HCT116 (cell line): ENCODE data around the gene PRXL2C. TPM values are rescaled to one million over a fixed set of nuclear protein-coding genes. Genes with fewer than 3 reads are reported as not detected.

Experiments
- ATAC-seq: fragments of 200-7000 bp; cut with Tn5 transposase; 2 replicates; pipeline ENCODE4 v1.9.1; 2020; ENCODE audit warnings: mild to moderate bottlenecking, moderate library complexity
- BruUV-seq: library from RNA; stranded (reverse); fragments of 400-500 nt; replicated peaks from 2 replicates; lab custom pipeline; 2021; lab: Mats Ljungman, UMichigan
- CTCF ChIA-PET: fragments of 300-600 bp; sonication (Branson Sonifier 250); formaldehyde crosslinking; loops from one replicate; lab custom pipeline; 2021; ENCODE audit warnings: antibody characterized with exemption; lab: Charles Lee
- POLR2A ChIA-PET: fragments of 300-600, 350-600 bp; sonication (Branson Sonifier 250); formaldehyde crosslinking; loops from one replicate; lab custom pipeline; 2021; ENCODE audit warnings: antibody characterized with exemption; lab: Charles Lee
- RAD21 ChIA-PET, 2 experiments: fragments of 300-600 bp; sonication (Branson Sonifier 250); formaldehyde crosslinking; loops; one replicate each; lab custom pipeline; 2023; ENCODE audit warnings: low total read pairs in 2 of 2; ENCODE audit not compliant: uncharacterized antibody in 2 of 2, unreplicated experiment in 2 of 2, low non-redundant PET in 1 of 2; lab: Charles Lee
- DNase-seq: peaks from one replicate; pipeline ENCODE4 v3.0.0-alpha.2; 2010; ENCODE audit warnings: low read depth, low spot score
- H2AFZ ChIP-seq: fragments of 200-600 bp; shearing (Covaris generic), sonication (generic); 2 replicates; pipeline ENCODE4 v1.6.1; 2017; ENCODE audit warnings: low read depth, mixed run types, mixed read lengths, antibody characterized with exemption, low read length; ENCODE audit not compliant: poor library complexity, severe bottlenecking
- H3K27ac ChIP-seq: 2 replicates; pipeline ENCODE4 v1.5.1; 2012; ENCODE audit warnings: low read depth, low read length
- H3K27me3 ChIP-seq: fragments of 200-600 bp; sonication (generic); 2 replicates; pipeline ENCODE4 v1.6.1; 2016; ENCODE audit warnings: mixed run types, low read length, mixed read lengths; ENCODE audit not compliant: insufficient read depth
- H3K36me3 ChIP-seq, 2 experiments: fragments of 200-500 bp in 1 of 2; fragments of 200-600 bp in 1 of 2; sonication (Bioruptor generic) in 1 of 2; sonication (generic) in 1 of 2; 2 replicates each; pipeline versions ENCODE4 v1.5.1 to v1.6.1; 2014 to 2016; ENCODE audit warnings: low read length in 2 of 2, inconsistent platforms in 1 of 2, mixed read lengths in 1 of 2, mixed run types in 1 of 2; ENCODE audit not compliant: insufficient read depth in 2 of 2, control insufficient read depth in 1 of 2
- H3K4me1 ChIP-seq, 2 experiments: fragments of 200-600 bp in 1 of 2; sonication (generic) in 1 of 2; 2 replicates each; pipeline versions ENCODE4 v1.5.1 to v1.6.1; 2012 to 2017; ENCODE audit warnings: low read length in 2 of 2, inconsistent platforms in 1 of 2, mild to moderate bottlenecking in 1 of 2, mixed read lengths in 1 of 2, mixed run types in 1 of 2, moderate library complexity in 1 of 2; ENCODE audit not compliant: insufficient read depth in 2 of 2, control insufficient read depth in 1 of 2
- H3K4me2 ChIP-seq: fragments of 200-600 bp; sonication (generic); 2 replicates; pipeline ENCODE4 v1.6.1; 2017; ENCODE audit warnings: mixed run types, low read length, mixed read lengths
- H3K4me3 ChIP-seq, 2 experiments: fragments of 200-600 bp in 1 of 2; sonication (generic) in 1 of 2; replicated peaks in 1 of 2; 2 replicates each; pipeline ENCODE4 v1.5.1; 2011 to 2016; ENCODE audit warnings: low read length in 2 of 2, control low read depth in 1 of 2, low read depth in 1 of 2, mild to moderate bottlenecking in 1 of 2, mixed read lengths in 1 of 2, mixed run types in 1 of 2
- H3K79me2 ChIP-seq: fragments of 200-600 bp; sonication (generic); 2 replicates; pipeline ENCODE4 v1.6.1; 2017; ENCODE audit warnings: mild to moderate bottlenecking, mixed run types, low read length, moderate library complexity, mixed read lengths; ENCODE audit not compliant: insufficient read depth
- H3K9ac ChIP-seq: fragments of 200-600 bp; sonication (generic); 2 replicates; pipeline ENCODE4 v1.6.1; 2016; ENCODE audit warnings: low read length, mixed read lengths
- H3K9me2 ChIP-seq: fragments of 200-600 bp; sonication (generic), shearing (Covaris generic); 2 replicates; pipeline ENCODE4 v1.6.1; 2017; ENCODE audit warnings: mixed run types, mild to moderate bottlenecking, moderate library complexity; ENCODE audit not compliant: insufficient read depth
- H3K9me3 ChIP-seq, 2 experiments: fragments of 200-500 bp in 1 of 2; fragments of 200-600 bp in 1 of 2; sonication (Bioruptor generic) in 1 of 2; sonication (generic) in 1 of 2; 2 replicates each; pipeline ENCODE4 v1.6.1; 2014 to 2017; ENCODE audit warnings: low read length in 2 of 2, mixed read lengths in 2 of 2, inconsistent platforms in 1 of 2, low read depth in 1 of 2, mild to moderate bottlenecking in 1 of 2, mixed run types in 1 of 2, moderate library complexity in 1 of 2; ENCODE audit not compliant: control insufficient read depth in 1 of 2, insufficient read depth in 1 of 2
- H4K20me1 ChIP-seq: fragments of 200-600 bp; sonication (generic), shearing (Covaris generic); 2 replicates; pipeline ENCODE4 v1.6.1; 2017; ENCODE audit warnings: mixed run types, mild to moderate bottlenecking, moderate library complexity; ENCODE audit not compliant: insufficient read depth
- ATF3 ChIP-seq: IDR thresholded peaks from 2 replicates; pipeline ENCODE4 v1.6.1; 2012
- CBX3 ChIP-seq: IDR thresholded peaks from 2 replicates; pipeline ENCODE4 v1.6.1; 2012; ENCODE audit warnings: low read depth
- CEBPB ChIP-seq: IDR thresholded peaks from 2 replicates; pipeline ENCODE4 v1.6.1; 2012; ENCODE audit warnings: low read depth
- CTCF ChIP-seq, 3 experiments: fragments of 200-600 bp in 1 of 3; sonication (generic) in 1 of 3; IDR thresholded peaks in 2 of 3; conservative IDR thresholded peaks in 1 of 3; 2 replicates each; pipeline ENCODE4 v1.5.1; 2012 to 2017; ENCODE audit warnings: low read depth in 2 of 3, low read length in 2 of 3, antibody characterized with exemption in 1 of 3, borderline replicate concordance in 1 of 3, control low read depth in 1 of 3, mild to moderate bottlenecking in 1 of 3, mixed read lengths in 1 of 3, mixed run types in 1 of 3, moderate library complexity in 1 of 3; ENCODE audit not compliant: insufficient read depth in 1 of 3
- EGR1 ChIP-seq: IDR thresholded peaks from 2 replicates; pipeline ENCODE4 v1.6.1; 2012; ENCODE audit warnings: low read depth
- ELF1 ChIP-seq: IDR thresholded peaks from 2 replicates; pipeline ENCODE4 v1.6.1; 2012; ENCODE audit warnings: low read depth, borderline replicate concordance
- EZH2phosphoT487 ChIP-seq: fragments of 200-600 bp; IDR thresholded peaks from 2 replicates; pipeline ENCODE4 v1.6.1; 2018; ENCODE audit warnings: antibody characterized with exemption, borderline replicate concordance
- FOSL1 ChIP-seq: IDR thresholded peaks from 2 replicates; pipeline ENCODE4 v1.6.1; 2012; ENCODE audit warnings: low read depth
- JUND ChIP-seq: IDR thresholded peaks from 2 replicates; pipeline ENCODE4 v1.6.1; 2012
- MAX ChIP-seq: IDR thresholded peaks from 2 replicates; pipeline ENCODE4 v1.6.1; 2012
- POLR2AphosphoS5 ChIP-seq: IDR thresholded peaks from 2 replicates; pipeline ENCODE4 v1.6.1; 2011; ENCODE audit warnings: mild to moderate bottlenecking, low read depth, low read length, moderate library complexity
- RAD21 ChIP-seq: IDR thresholded peaks from 2 replicates; pipeline ENCODE4 v1.6.1; 2012; ENCODE audit warnings: low read depth, mild to moderate bottlenecking
- REST ChIP-seq: IDR thresholded peaks from 2 replicates; pipeline ENCODE4 v1.6.1; 2012; ENCODE audit warnings: low read depth
- SIN3A ChIP-seq: IDR thresholded peaks from 2 replicates; pipeline ENCODE4 v1.6.1; 2012; ENCODE audit warnings: low read depth
- SP1 ChIP-seq: IDR thresholded peaks from 2 replicates; pipeline ENCODE4 v1.6.1; 2012; ENCODE audit warnings: low read depth
- SRF ChIP-seq: IDR thresholded peaks from 2 replicates; pipeline ENCODE4 v1.6.1; 2012; ENCODE audit warnings: low read depth
- TCF7L2 ChIP-seq: IDR thresholded peaks from 2 replicates; pipeline ENCODE4 v1.7.0; 2011; ENCODE audit warnings: borderline replicate concordance, inconsistent platforms; ENCODE audit not compliant: insufficient read depth, insufficient read length; ENCODE audit errors: extremely low read depth
- YY1 ChIP-seq: IDR thresholded peaks from 2 replicates; pipeline ENCODE4 v1.6.1; 2011; ENCODE audit warnings: low read length, low read depth, moderate library complexity, mild to moderate bottlenecking; ENCODE audit not compliant: insufficient replicate concordance; ENCODE audit errors: extremely low read depth
- intact Hi-C: fragments of 100-400 bp; cut with micrococcal nuclease; formaldehyde crosslinking; loops from 2 replicates; pipeline ENCODE4 v1.10.0; 2022
- total RNA-seq: library from RNA; stranded (reverse); gene quantifications from one replicate; pipeline ENCODE4 v1.2.1, GENCODE V29; 2021; ENCODE audit not compliant: unreplicated experiment

Gene PRXL2C
- total RNA-seq, 1 experiment from 2014 or later = 10.4 TPM

- TF ChIP-seq TCF7L2 (no peak), CEBPB (no peak), RAD21 (no peak), ATF3 (no peak), SRF (no peak), SIN3A (no peak)
Observed at GRCh38 chr9:96644137-96644536, 11.0 kb downstream of the PRXL2C start (continued).

- Histone ChIP-seq H2AFZ (no peak overlapping the region), H3K4me3 (no peak overlapping the region), H3K4me1 (no peaks in the 10 kb centered on the region), H3K9me2 (no peaks in the 10 kb centered on the region), H3K27me3 (no peaks in the 10 kb centered on the region), H3K27ac (no peak overlapping the region), H4K20me1 (no peaks in the 10 kb centered on the region), H3K9me3 (no peaks in the 10 kb centered on the region), H3K36me3 (no peaks in the 10 kb centered on the region), H3K79me2 (no peaks in the 10 kb centered on the region), H3K4me2 (no peak overlapping the region), H3K9ac (no peak overlapping the region)
- intact Hi-C loops = no loop called here
- BruUV-seq = no TSS peak
- TF ChIP-seq RAD21 = no peak
- TF ChIP-seq CTCF (IDR thresholded peaks at IDR 0.05 in 2 of 3, conservative IDR thresholded peaks at IDR 0.05 in 1 of 3; ENCODE audit: borderline replicate concordance in 1 of 3, insufficient read depth in 1 of 3, low read depth in 2 of 3, low read length in 2 of 3) = no peak
- no peak for TF ChIP-seq SP1
- no peak for TF ChIP-seq SRF
- TF ChIP-seq SIN3A = no peak
- no peak for TF ChIP-seq EZH2phosphoT487
- no peak for TF ChIP-seq REST
- no peak for TF ChIP-seq EGR1
- TF ChIP-seq ELF1 = no peak
- TF ChIP-seq YY1 = no peak
- TF ChIP-seq MAX = no peak
- TF ChIP-seq POLR2AphosphoS5 = no peak
- no peak for TF ChIP-seq CBX3
- TF ChIP-seq JUND = no peak
- TF ChIP-seq CEBPB = no peak
- no peak for TF ChIP-seq FOSL1
- RAD21 ChIA-PET = no interaction called here
- no peak for DNase-seq
- CTCF ChIA-PET = no interaction called here
- no peak for ATAC-seq
- POLR2A ChIA-PET = no interaction called here
Observed at GRCh38 chr9:96641514-96641913, 13.6 kb downstream of the PRXL2C start.
